GM12878 (cell line): ENCODE data around the gene FAM120A.

Experiments used
- CBX5 ChIP-seq: sonication (generic); IDR thresholded peaks from 2 replicates; pipeline ENCODE4 v1.6.1; 2016; ENCODE audit warnings: low read depth, moderate library complexity, mild to moderate bottlenecking, inconsistent platforms
- CHD2 ChIP-seq: IDR thresholded peaks from 2 replicates; pipeline ENCODE4 v1.6.1; 2011; ENCODE audit warnings: low read depth, low read length, improper control_type of control experiment, borderline replicate concordance
- GABPA ChIP-seq: IDR thresholded peaks from 2 replicates; pipeline ENCODE4 v1.6.1; 2014; ENCODE audit warnings: antibody characterized with exemption, low read depth, mild to moderate bottlenecking, inconsistent platforms
- MYC ChIP-seq: IDR thresholded peaks from 2 replicates; pipeline ENCODE4 v1.6.1; 2011; ENCODE audit warnings: mild to moderate bottlenecking, low read length, moderate library complexity, inconsistent platforms; ENCODE audit not compliant: insufficient read depth, insufficient replicate concordance, insufficient read length, severe bottlenecking
- POLR2A ChIP-seq: IDR thresholded peaks from 2 replicates; pipeline ENCODE4 v1.6.1; 2011; ENCODE audit warnings: low read depth, mild to moderate bottlenecking, low read length
- RCOR1 ChIP-seq: conservative IDR thresholded peaks from 2 replicates; pipeline ENCODE4 v1.6.1; 2012; ENCODE audit warnings: low read depth, low read length, improper control_type of control experiment
- REST ChIP-seq: IDR thresholded peaks from 2 replicates; pipeline ENCODE4 v1.6.1; 2012; ENCODE audit warnings: mild to moderate bottlenecking, low read depth, low read length
- SMC3 ChIP-seq: IDR thresholded peaks from 2 replicates; pipeline ENCODE4 v1.6.1; 2011; ENCODE audit warnings: low read length, improper control_type of control experiment, borderline replicate concordance
- TF ChIP-seq, protein P1 (sequence below), 3 experiments: IDR thresholded peaks in 2 of 3; conservative IDR thresholded peaks in 1 of 3; 2 replicates each; pipeline ENCODE4 v1.5.1; 2011; ENCODE audit warnings: low read depth in 3 of 3, low read length in 3 of 3, mild to moderate bottlenecking in 3 of 3, control low read depth in 2 of 3, moderate library complexity in 2 of 3, inconsistent platforms in 1 of 3, mixed read lengths in 1 of 3; ENCODE audit not compliant: control insufficient read depth in 2 of 3, insufficient read depth in 1 of 3; ENCODE audit errors: extremely low read depth in 1 of 3

DNA sequence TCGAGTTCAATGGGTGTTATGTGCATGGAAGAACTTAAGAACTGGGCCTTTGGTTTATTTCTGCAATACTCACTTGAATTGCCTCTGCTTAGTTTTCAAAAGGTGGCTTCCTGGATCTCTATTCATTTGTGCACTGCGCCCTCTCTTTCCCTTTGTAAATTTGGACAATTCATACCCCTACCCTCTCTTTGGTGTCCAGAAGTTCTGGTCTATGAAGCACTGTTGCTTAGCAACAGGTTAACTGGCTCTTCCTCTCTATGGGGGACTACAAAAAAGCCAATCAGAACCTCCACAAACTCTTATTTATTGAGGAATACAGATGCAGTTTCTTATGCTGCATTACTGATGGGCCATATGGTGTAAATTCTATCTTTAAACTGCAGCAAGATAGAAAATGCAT, 13.5 kb upstream of the FAM120A start:
- TF ChIP-seq, protein P1, sequence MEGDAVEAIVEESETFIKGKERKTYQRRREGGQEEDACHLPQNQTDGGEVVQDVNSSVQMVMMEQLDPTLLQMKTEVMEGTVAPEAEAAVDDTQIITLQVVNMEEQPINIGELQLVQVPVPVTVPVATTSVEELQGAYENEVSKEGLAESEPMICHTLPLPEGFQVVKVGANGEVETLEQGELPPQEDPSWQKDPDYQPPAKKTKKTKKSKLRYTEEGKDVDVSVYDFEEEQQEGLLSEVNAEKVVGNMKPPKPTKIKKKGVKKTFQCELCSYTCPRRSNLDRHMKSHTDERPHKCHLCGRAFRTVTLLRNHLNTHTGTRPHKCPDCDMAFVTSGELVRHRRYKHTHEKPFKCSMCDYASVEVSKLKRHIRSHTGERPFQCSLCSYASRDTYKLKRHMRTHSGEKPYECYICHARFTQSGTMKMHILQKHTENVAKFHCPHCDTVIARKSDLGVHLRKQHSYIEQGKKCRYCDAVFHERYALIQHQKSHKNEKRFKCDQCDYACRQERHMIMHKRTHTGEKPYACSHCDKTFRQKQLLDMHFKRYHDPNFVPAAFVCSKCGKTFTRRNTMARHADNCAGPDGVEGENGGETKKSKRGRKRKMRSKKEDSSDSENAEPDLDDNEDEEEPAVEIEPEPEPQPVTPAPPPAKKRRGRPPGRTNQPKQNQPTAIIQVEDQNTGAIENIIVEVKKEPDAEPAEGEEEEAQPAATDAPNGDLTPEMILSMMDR (IDR thresholded peaks at IDR 0.05 in 2 of 3, conservative IDR thresholded peaks at IDR 0.05 in 1 of 3; ENCODE audit: control insufficient read depth in 2 of 3, extremely low read depth in 1 of 3, insufficient read depth in 1 of 3, low read depth in 3 of 3, low read length in 3 of 3), result no peak
- no peak for TF ChIP-seq POLR2A
- no peak for TF ChIP-seq CHD2
- no peak for TF ChIP-seq SMC3
- TF ChIP-seq RCOR1, result no peak
- no peak for TF ChIP-seq REST
- no peak for TF ChIP-seq GABPA
- no peak for TF ChIP-seq MYC
- no peak for TF ChIP-seq CBX5
